ENCODE results near the gene TEFM.
"Not testable (repeated sequence)": the region's sequence is repeated elsewhere in the genome, so short reads cannot be mapped to it uniquely, and the experiment has no call there.

TEFM gene

GRCh38 chr17:30906101-30906911, at the start of gene TEFM:
TSS of gene TEFM (minus strand) at chr17:30906238. CDS start at chr17:30906198, 40 bp downstream.
- Histone ChIP-seq H3K4me3 (ENCODE audit: low read depth in 1 of 2, low read length in 2 of 2) (peak within 1 kb of the TSS; percentile 88 to 97), H3K36me3 (ENCODE audit: insufficient read depth, low read length) (peaks cover 7% of the 10 kb centered on the region), H3K9ac (ENCODE audit: low read length) (peak within 1 kb of the TSS; percentile 94), H3K27me3 (ENCODE audit: control insufficient read depth in 1 of 2, insufficient read depth in 2 of 2, low read length in 2 of 2) (no peaks in the 10 kb centered on the region), H3K4me1 (ENCODE audit: insufficient read depth, low read length) (peaks cover 8% of the 10 kb centered on the region), H3K9me3 (ENCODE audit: low read length) (no peaks in the 10 kb centered on the region), H3K27ac (ENCODE audit: low read depth, low read length) (peak within 1 kb of the TSS; percentile 88)

- Histone ChIP-seq H3K4me3 (ENCODE audit: low read depth in 1 of 2, low read length in 2 of 2) (no peak overlapping the region), H3K36me3 (ENCODE audit: insufficient read depth, low read length) (no peaks in the 10 kb centered on the region), H3K4me1 (ENCODE audit: insufficient read depth, low read length) (no peaks in the 10 kb centered on the region), H3K27ac (ENCODE audit: low read depth, low read length) (no peak overlapping the region), H3K27me3 (ENCODE audit: control insufficient read depth in 1 of 2, insufficient read depth in 2 of 2, low read length in 2 of 2) (no peaks in the 10 kb centered on the region), H3K9ac (ENCODE audit: low read length) (no peak overlapping the region), H3K9me3 (ENCODE audit: low read length) (no peaks in the 10 kb centered on the region)
These were observed 48.2 kb upstream of the TEFM start for GRCh38 chr17:30954046-30954830.

- Histone ChIP-seq H3K4me3 (ENCODE audit: low read depth in 1 of 2, low read length in 2 of 2) (no peak overlapping the region), H3K4me1 (ENCODE audit: insufficient read depth, low read length) (no peaks in the 10 kb centered on the region)
These were observed 46.8 kb upstream of the TEFM start for GRCh38 chr17:30952638-30953393.

GRCh38 chr17:30950669-30951399, 44.8 kb upstream of the TEFM start:
- no peak overlapping the region for H3K4me3 ChIP-seq (ENCODE audit: low read depth in 1 of 2, low read length in 2 of 2)
- no peaks in the 10 kb centered on the region for H3K27me3 ChIP-seq (ENCODE audit: control insufficient read depth in 1 of 2, insufficient read depth in 2 of 2, low read length in 2 of 2)
- H3K4me1 ChIP-seq (ENCODE audit: insufficient read depth, low read length), result no peaks in the 10 kb centered on the region
- no peaks in the 10 kb centered on the region for H3K9me3 ChIP-seq (ENCODE audit: low read length)
- no peak overlapping the region for H3K27ac ChIP-seq (ENCODE audit: low read depth, low read length)
- H3K36me3 ChIP-seq (ENCODE audit: insufficient read depth, low read length), result no peaks in the 10 kb centered on the region
- no peak overlapping the region for H3K9ac ChIP-seq (ENCODE audit: low read length)

More at GRCh38 chr17:30952638-30953393, 46.8 kb upstream of the TEFM start:
- Histone ChIP-seq H3K36me3 (ENCODE audit: insufficient read depth, low read length) (no peaks in the 10 kb centered on the region), H3K9me3 (ENCODE audit: low read length) (no peaks in the 10 kb centered on the region), H3K9ac (ENCODE audit: low read length) (no peak overlapping the region), H3K27ac (ENCODE audit: low read depth, low read length) (no peak overlapping the region), H3K27me3 (ENCODE audit: control insufficient read depth in 1 of 2, insufficient read depth in 2 of 2, low read length in 2 of 2) (no peaks in the 10 kb centered on the region)

- no peak overlapping the region for H3K9ac ChIP-seq (ENCODE audit: low read length)
- no peaks in the 10 kb centered on the region for H3K4me1 ChIP-seq (ENCODE audit: insufficient read depth, low read length)
- no peak overlapping the region for H3K4me3 ChIP-seq (ENCODE audit: low read depth in 1 of 2, low read length in 2 of 2)
- H3K36me3 ChIP-seq (ENCODE audit: insufficient read depth, low read length), result no peaks in the 10 kb centered on the region
- no peak overlapping the region for H3K27ac ChIP-seq (ENCODE audit: low read depth, low read length)
- no peaks in the 10 kb centered on the region for H3K27me3 ChIP-seq (ENCODE audit: control insufficient read depth in 1 of 2, insufficient read depth in 2 of 2, low read length in 2 of 2)
- no peaks in the 10 kb centered on the region for H3K9me3 ChIP-seq (ENCODE audit: low read length)
These were observed 44.2 kb upstream of the TEFM start for GRCh38 chr17:30950189-30950588.

- Histone ChIP-seq H3K9ac (ENCODE audit: low read length) (no peak overlapping the region), H3K36me3 (ENCODE audit: insufficient read depth, low read length) (no peaks in the 10 kb centered on the region), H3K9me3 (ENCODE audit: low read length) (no peaks in the 10 kb centered on the region), H3K4me1 (ENCODE audit: insufficient read depth, low read length) (no peaks in the 10 kb centered on the region), H3K4me3 (ENCODE audit: low read depth in 1 of 2, low read length in 2 of 2) (no peak overlapping the region), H3K27ac (ENCODE audit: low read depth, low read length) (no peak overlapping the region), H3K27me3 (ENCODE audit: control insufficient read depth in 1 of 2, insufficient read depth in 2 of 2, low read length in 2 of 2) (no peaks in the 10 kb centered on the region)
These were observed 41.8 kb upstream of the TEFM start for GRCh38 chr17:30947796-30948195.

- no peaks in the 10 kb centered on the region for H3K9me3 ChIP-seq (ENCODE audit: low read length)
- H3K27me3 ChIP-seq (ENCODE audit: control insufficient read depth in 1 of 2, insufficient read depth in 2 of 2, low read length in 2 of 2), result no peaks in the 10 kb centered on the region
- no peak overlapping the region for H3K9ac ChIP-seq (ENCODE audit: low read length)
- no peak overlapping the region for H3K27ac ChIP-seq (ENCODE audit: low read depth, low read length)
- H3K36me3 ChIP-seq (ENCODE audit: insufficient read depth, low read length), result no peaks in the 10 kb centered on the region
- no peaks in the 10 kb centered on the region for H3K4me1 ChIP-seq (ENCODE audit: insufficient read depth, low read length)
- no peak overlapping the region for H3K4me3 ChIP-seq (ENCODE audit: low read depth in 1 of 2, low read length in 2 of 2)
These were observed 36.5 kb upstream of the TEFM start for GRCh38 chr17:30942308-30943079.

- H3K36me3 ChIP-seq (ENCODE audit: insufficient read depth, low read length), result no peaks in the 10 kb centered on the region
- H3K4me3 ChIP-seq (ENCODE audit: low read depth in 1 of 2, low read length in 2 of 2), result no peak overlapping the region
- no peak overlapping the region for H3K9ac ChIP-seq (ENCODE audit: low read length)
- H3K27ac ChIP-seq (ENCODE audit: low read depth, low read length), result no peak overlapping the region
- H3K27me3 ChIP-seq (ENCODE audit: control insufficient read depth in 1 of 2, insufficient read depth in 2 of 2, low read length in 2 of 2), result no peaks in the 10 kb centered on the region
- H3K9me3 ChIP-seq (ENCODE audit: low read length), result no peaks in the 10 kb centered on the region
- no peaks in the 10 kb centered on the region for H3K4me1 ChIP-seq (ENCODE audit: insufficient read depth, low read length)
These were observed 33.1 kb upstream of the TEFM start for GRCh38 chr17:30939051-30939689.

GRCh38 chr17:30933966-30934365, 27.9 kb upstream of the TEFM start:
- Histone ChIP-seq H3K4me1 (ENCODE audit: insufficient read depth, low read length) (no peaks in the 10 kb centered on the region), H3K27me3 (ENCODE audit: control insufficient read depth in 1 of 2, insufficient read depth in 2 of 2, low read length in 2 of 2) (no peaks in the 10 kb centered on the region), H3K4me3 (ENCODE audit: low read depth in 1 of 2, low read length in 2 of 2) (no peak overlapping the region), H3K9ac (ENCODE audit: low read length) (no peak overlapping the region), H3K36me3 (ENCODE audit: insufficient read depth, low read length) (no peaks in the 10 kb centered on the region), H3K9me3 (ENCODE audit: low read length) (no peaks in the 10 kb centered on the region), H3K27ac (ENCODE audit: low read depth, low read length) (no peak overlapping the region)

GRCh38 chr17:30931582-30931981, 25.5 kb upstream of the TEFM start:
- not testable (repeated sequence) for H3K4me3 ChIP-seq (ENCODE audit: low read depth in 1 of 2, low read length in 2 of 2); H3K9ac ChIP-seq (ENCODE audit: low read length); H3K36me3 ChIP-seq (ENCODE audit: insufficient read depth, low read length); H3K27ac ChIP-seq (ENCODE audit: low read depth, low read length); H3K4me1 ChIP-seq (ENCODE audit: insufficient read depth, low read length); H3K27me3 ChIP-seq (ENCODE audit: control insufficient read depth in 1 of 2, insufficient read depth in 2 of 2, low read length in 2 of 2); H3K9me3 ChIP-seq (ENCODE audit: low read length)

Data from muscle layer of colon (tissue), 2 donors.